Measurements from ENCODE around the gene PKHD1. TPM values are rescaled to one million over a fixed set of nuclear protein-coding genes. Genes with fewer than 3 reads are reported as not detected.

PKHD1 gene
- total RNA-seq, 2 experiments from 2014 or later = not detected

DNA sequence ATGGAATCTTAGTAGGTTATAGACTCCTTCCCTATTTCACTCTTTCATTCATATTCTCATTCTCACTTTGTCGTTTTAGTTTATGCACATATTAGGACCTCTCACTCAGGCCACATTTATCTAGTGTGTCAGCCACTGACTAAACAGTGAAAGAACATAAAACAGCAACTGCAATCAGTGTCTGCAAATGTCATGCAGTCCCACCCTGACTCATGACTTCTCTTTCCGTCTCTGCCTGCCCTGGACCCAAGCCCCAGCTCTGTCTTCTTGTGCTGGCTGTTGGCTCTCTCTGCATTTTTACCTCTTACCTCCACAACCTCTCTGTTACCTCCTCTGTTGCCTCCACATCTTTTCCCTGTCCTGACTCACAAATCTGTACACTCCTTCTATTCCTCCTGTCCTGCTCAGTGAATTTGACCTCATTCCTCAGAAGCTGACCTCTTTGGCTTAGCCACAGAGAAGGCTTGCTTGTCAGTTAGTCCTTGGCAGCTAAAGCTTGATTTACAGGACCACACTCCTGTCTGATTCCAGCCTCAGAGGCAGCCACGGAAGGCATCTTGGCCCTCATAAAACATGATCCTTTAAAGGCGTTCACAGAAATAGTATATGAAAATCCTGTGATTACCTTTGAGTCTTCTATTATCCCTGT lies 247.6 kb downstream of the PKHD1 start:
- Mint-ChIP-seq H3K4me3 (no peak overlapping the region), H3K36me3 (ENCODE audit: low read depth) (no peaks in the 10 kb centered on the region), H3K27me3 (ENCODE audit: low read depth) (peaks cover 2% of the 10 kb centered on the region), H3K9me3 (ENCODE audit: insufficient read depth) (no peaks in the 10 kb centered on the region), H3K27ac (no peak overlapping the region), H3K4me1 (ENCODE audit: low read depth) (no peaks in the 10 kb centered on the region)
- ChIA-PET POLR2A (no interaction called here), CTCF (no interaction called here)
- DNase-seq = no peak
- ATAC-seq = no peak

DNA sequence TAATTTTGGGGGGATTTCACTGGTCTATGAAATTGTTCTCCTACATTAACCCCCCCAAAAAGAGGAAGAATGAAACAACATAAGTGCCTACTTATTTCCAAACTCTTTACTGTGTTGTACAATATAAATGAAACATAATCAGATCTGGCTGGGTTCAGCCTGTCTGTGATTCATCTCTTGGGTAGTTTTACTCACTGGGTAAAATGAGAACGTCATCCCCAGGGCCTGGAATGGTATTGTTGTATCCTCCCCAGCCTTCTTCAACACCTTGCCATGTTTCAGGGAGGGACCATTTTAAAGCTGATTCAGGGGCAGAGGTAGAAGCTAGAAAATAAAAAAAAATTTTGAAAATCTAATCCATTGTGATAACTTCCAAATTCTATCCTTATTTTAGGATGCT lies 256.7 kb downstream of the PKHD1 start:
- Mint-ChIP-seq H3K27me3 (ENCODE audit: low read depth) (no peaks in the 10 kb centered on the region), H3K36me3 (ENCODE audit: low read depth) (no peaks in the 10 kb centered on the region), H3K27ac (no peak overlapping the region), H3K9me3 (ENCODE audit: insufficient read depth) (no peaks in the 10 kb centered on the region), H3K4me1 (ENCODE audit: low read depth) (no peaks in the 10 kb centered on the region), H3K4me3 (no peak overlapping the region)
- DNase-seq (no peak), ATAC-seq (no peak)
- POLR2A ChIA-PET = no interaction called here
- CTCF ChIA-PET = no interaction called here

DNA sequence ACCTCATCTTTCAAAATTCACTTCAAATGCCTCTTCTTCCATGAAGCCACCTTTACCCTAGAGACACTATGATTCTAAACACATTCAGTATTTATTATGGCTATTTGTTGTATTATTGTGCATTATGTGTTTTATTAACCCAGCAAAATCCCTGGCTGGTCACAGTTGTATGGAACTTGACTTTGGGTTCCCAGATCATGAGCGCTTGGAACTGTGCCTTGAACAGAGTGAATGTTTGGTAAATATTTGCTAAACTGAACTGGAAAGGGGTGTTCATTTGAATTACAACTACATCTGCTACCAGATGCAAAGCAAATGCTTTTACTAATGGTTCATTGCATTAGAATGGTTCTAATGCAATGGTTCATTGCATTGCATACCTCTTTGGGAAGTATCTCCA lies 259.8 kb downstream of the PKHD1 start:
- Mint-ChIP-seq H3K27me3 (ENCODE audit: low read depth) (no peaks in the 10 kb centered on the region), H3K27ac (no peak overlapping the region), H3K4me3 (no peak overlapping the region), H3K36me3 (ENCODE audit: low read depth) (no peaks in the 10 kb centered on the region), H3K4me1 (ENCODE audit: low read depth) (no peaks in the 10 kb centered on the region), H3K9me3 (ENCODE audit: insufficient read depth) (no peaks in the 10 kb centered on the region)
- DNase-seq (no peak), ATAC-seq (no peak)
- ChIA-PET CTCF (no interaction called here), POLR2A (no interaction called here)

DNA sequence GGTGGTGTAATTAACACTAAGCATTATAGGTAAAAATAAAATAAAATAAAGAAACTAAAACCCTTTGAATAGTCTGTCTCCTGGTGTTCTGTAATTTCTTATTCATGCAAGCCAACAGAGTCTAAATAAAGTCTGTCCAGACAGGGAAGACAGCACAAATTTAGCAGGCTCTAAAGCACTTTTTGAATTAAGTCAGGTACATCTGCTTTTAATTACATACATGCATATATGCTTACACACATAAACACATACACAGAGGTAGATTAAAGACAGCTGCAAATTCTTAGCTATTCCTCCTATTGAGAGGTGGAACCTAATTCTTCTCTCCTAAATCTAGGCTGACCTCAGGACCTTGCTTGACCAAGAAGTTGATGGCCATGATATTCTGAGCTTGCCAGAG lies 262.5 kb downstream of the PKHD1 start:
- ATAC-seq = no peak
- Mint-ChIP-seq H3K9me3 (ENCODE audit: insufficient read depth) (no peaks in the 10 kb centered on the region), H3K4me1 (ENCODE audit: low read depth) (no peaks in the 10 kb centered on the region), H3K36me3 (ENCODE audit: low read depth) (no peaks in the 10 kb centered on the region), H3K27ac (no peak overlapping the region), H3K27me3 (ENCODE audit: low read depth) (no peaks in the 10 kb centered on the region), H3K4me3 (no peak overlapping the region)
- POLR2A ChIA-PET = no interaction called here
- DNase-seq = no peak
- CTCF ChIA-PET = no interaction called here

DNA sequence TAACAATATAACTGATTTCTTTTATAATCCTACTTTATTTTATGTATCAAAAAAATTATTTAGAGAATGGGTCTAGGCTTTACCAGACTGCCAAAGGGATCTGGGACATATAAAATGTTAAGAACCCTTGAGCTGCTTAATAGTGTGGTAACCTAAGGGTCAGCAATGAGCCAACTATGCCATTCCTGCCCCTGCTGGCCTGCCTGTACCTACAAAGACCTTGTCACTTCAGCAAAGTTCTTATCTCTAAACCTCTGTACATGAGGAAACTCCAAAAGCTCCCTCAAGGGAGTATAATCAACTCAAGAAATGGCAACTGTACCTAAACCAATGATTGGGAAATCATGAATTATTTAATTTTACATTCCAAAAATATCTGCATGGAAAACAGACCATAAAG lies 266.9 kb downstream of the PKHD1 start:
- POLR2A ChIA-PET = no interaction called here

DNA sequence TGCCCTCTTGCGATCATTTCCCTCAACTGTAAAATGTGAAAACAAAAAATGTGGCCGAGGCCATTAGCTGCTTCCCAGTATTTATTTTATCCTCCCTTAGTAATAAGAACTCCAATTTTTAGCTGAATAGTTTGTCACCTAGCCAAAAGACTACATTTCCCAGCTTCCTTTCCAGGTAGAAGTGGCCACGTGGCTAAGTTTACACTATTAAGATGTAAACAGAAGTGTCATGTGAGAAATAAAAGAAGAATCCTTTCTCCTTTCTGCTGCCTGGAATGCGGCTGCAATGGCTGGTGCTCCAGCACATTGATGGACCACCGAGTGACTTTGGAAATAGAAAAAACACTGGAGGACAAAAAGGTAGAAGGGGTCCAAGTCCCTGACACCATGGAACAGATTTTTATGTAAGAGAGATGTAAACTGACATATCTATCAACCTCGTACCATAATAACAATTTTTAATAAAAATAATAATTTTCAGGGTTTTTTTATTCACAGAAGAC lies 268.8 kb downstream of the PKHD1 start:
- H3K27me3 Mint-ChIP-seq (ENCODE audit: low read depth) = no peaks in the 10 kb centered on the region
- no peaks in the 10 kb centered on the region for H3K4me1 Mint-ChIP-seq (ENCODE audit: low read depth)
- ATAC-seq (no peak), DNase-seq (no peak)
- POLR2A ChIA-PET = no interaction called here
- no peaks in the 10 kb centered on the region for H3K9me3 Mint-ChIP-seq (ENCODE audit: insufficient read depth)
- H3K36me3 Mint-ChIP-seq (ENCODE audit: low read depth) = no peaks in the 10 kb centered on the region
- no peak overlapping the region for H3K4me3 Mint-ChIP-seq
- H3K27ac Mint-ChIP-seq = no peak overlapping the region
- CTCF ChIA-PET = no interaction called here

More for the DNA sequence above, 266.9 kb downstream of the PKHD1 start:
- no peaks in the 10 kb centered on the region for H3K27me3 Mint-ChIP-seq (ENCODE audit: low read depth)
- H3K27ac Mint-ChIP-seq = no peak overlapping the region
- DNase-seq = no peak
- no peaks in the 10 kb centered on the region for H3K9me3 Mint-ChIP-seq (ENCODE audit: insufficient read depth)
- no peak for ATAC-seq
- no peak overlapping the region for H3K4me3 Mint-ChIP-seq
- CTCF ChIA-PET = no interaction called here
- no peaks in the 10 kb centered on the region for H3K36me3 Mint-ChIP-seq (ENCODE audit: low read depth)
- no peaks in the 10 kb centered on the region for H3K4me1 Mint-ChIP-seq (ENCODE audit: low read depth)

DNA sequence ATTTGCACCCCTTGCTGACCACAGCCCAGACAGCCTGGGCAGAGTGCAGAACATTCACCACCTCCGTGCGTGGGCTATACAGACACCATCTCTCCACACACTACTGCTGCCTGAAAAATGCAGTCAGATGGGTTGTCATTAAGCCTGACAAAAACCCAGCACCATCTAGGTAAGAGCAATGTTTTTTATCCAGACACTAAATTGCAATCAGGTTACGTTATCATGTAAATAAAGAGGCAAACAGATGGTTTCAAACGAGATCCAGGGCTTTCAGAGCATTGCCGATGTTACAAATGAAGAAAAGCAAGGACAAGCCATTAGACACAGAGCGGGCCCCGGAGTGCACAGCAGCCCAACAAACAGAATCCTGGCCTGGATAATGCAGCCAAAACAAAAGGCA lies 269.6 kb downstream of the PKHD1 start:
- ChIA-PET POLR2A (no interaction called here), CTCF (no interaction called here)
- Mint-ChIP-seq H3K27ac (no peak overlapping the region), H3K27me3 (ENCODE audit: low read depth) (no peaks in the 10 kb centered on the region), H3K36me3 (ENCODE audit: low read depth) (no peaks in the 10 kb centered on the region), H3K4me3 (no peak overlapping the region), H3K4me1 (ENCODE audit: low read depth) (no peaks in the 10 kb centered on the region), H3K9me3 (ENCODE audit: insufficient read depth) (no peaks in the 10 kb centered on the region)
- DNase-seq = no peak
- ATAC-seq = no peak

DNA sequence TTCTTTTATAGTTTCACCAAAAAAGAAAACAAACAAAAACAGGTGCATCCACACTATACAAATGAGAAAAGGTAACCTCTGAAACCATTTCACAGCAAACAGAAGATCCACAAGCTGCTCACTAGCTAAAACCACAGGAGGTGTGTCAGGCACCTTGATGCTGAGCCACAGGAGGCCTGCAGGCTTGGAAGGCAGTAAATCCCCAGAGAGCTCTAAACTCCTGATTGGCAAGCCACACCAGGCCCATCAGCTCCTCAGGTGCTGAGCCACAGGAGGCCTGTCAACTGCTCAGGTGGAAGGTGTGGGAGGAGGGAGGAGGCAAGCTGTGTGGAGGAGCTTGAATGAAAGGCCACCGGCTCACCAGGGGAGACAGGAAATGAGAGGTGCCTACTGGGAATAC lies 273.0 kb downstream of the PKHD1 start:
- no peaks in the 10 kb centered on the region for H3K9me3 Mint-ChIP-seq (ENCODE audit: insufficient read depth)
- ChIA-PET CTCF (no interaction called here), POLR2A (no interaction called here)
- DNase-seq (no peak), ATAC-seq (no peak)
- no peaks in the 10 kb centered on the region for H3K36me3 Mint-ChIP-seq (ENCODE audit: low read depth)
- no peak overlapping the region for H3K27ac Mint-ChIP-seq
- H3K27me3 Mint-ChIP-seq (ENCODE audit: low read depth) = no peaks in the 10 kb centered on the region
- no peaks in the 10 kb centered on the region for H3K4me1 Mint-ChIP-seq (ENCODE audit: low read depth)
- no peak overlapping the region for H3K4me3 Mint-ChIP-seq

DNA sequence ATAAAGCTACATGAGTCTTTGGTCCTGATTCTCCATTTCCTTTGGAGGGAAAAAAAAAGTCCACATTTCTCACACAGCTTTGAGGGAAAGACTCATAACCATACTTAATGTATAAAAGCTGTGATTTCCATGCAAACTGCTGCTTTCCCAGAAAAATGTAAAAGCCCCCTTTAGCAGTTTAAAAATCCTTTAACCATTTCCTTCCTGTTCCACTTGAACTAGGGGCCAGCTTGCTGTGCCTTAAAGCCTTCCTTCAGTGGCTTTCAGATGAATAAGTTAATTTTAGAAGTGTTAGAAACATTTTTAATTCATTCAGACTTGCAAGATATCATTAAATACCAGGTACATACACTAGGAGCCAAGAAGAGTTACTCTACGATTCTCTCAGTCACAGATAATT lies 273.5 kb downstream of the PKHD1 start:
- DNase-seq (no peak), ATAC-seq (no peak)
- H3K27ac Mint-ChIP-seq = no peak overlapping the region
- no peaks in the 10 kb centered on the region for H3K27me3 Mint-ChIP-seq (ENCODE audit: low read depth)
- H3K4me3 Mint-ChIP-seq = no peak overlapping the region
- H3K4me1 Mint-ChIP-seq (ENCODE audit: low read depth) = no peaks in the 10 kb centered on the region
- no peaks in the 10 kb centered on the region for H3K36me3 Mint-ChIP-seq (ENCODE audit: low read depth)
- ChIA-PET POLR2A (no interaction called here), CTCF (no interaction called here)
- H3K9me3 Mint-ChIP-seq (ENCODE audit: insufficient read depth) = no peaks in the 10 kb centered on the region

DNA sequence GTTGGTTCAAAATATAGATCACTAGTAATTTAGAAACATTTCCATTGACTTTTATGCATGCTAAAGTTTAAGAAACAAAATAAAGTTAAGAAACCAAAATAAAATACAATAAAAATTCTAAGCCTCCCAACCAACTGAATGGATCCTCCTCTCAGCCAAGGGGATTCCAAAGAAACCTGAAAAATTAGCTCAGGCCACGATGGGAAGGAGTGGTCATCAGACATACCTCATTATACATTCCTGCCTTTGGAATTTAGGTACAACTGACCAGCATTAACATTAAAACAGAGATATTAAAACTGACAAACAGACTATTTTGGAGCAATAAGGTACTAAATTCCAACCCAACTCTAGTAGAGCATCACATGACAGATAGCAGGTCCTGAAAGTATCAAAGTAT lies 275.2 kb downstream of the PKHD1 start:
- POLR2A ChIA-PET = no interaction called here
- Mint-ChIP-seq H3K9me3 (ENCODE audit: insufficient read depth) (no peaks in the 10 kb centered on the region), H3K4me1 (ENCODE audit: low read depth) (no peaks in the 10 kb centered on the region), H3K4me3 (no peak overlapping the region), H3K27ac (no peak overlapping the region), H3K27me3 (ENCODE audit: low read depth) (no peaks in the 10 kb centered on the region), H3K36me3 (ENCODE audit: low read depth) (no peaks in the 10 kb centered on the region)
- CTCF ChIA-PET = no interaction called here
- DNase-seq (no peak), ATAC-seq (no peak)

DNA sequence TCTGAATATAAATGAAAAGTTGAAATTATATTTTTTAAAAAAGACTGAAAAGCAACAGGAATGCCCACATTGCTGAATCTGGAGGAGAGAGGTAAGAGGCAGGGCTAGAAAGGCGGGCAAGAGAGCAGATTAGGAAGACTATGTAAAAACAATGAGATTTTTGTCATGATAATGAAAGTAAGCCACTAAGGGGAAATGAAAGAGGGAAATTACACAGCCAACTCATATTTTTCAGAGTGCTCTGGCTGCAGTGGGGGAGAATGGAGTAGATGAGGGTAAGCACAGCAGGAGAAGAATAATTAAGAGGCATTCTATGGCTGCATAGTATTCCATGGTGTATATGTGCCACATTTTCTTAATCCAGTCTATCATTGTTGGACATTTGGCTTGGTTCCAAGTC lies 281.9 kb downstream of the PKHD1 start:
- no peak overlapping the region for H3K4me3 Mint-ChIP-seq
- H3K27ac Mint-ChIP-seq = no peak overlapping the region
- H3K36me3 Mint-ChIP-seq (ENCODE audit: low read depth) = no peaks in the 10 kb centered on the region
- H3K27me3 Mint-ChIP-seq (ENCODE audit: low read depth) = no peaks in the 10 kb centered on the region
- ChIA-PET CTCF (no interaction called here), POLR2A (no interaction called here)
- H3K4me1 Mint-ChIP-seq (ENCODE audit: low read depth) = no peaks in the 10 kb centered on the region
- ATAC-seq (no peak), DNase-seq (no peak)
- H3K9me3 Mint-ChIP-seq (ENCODE audit: insufficient read depth) = no peaks in the 10 kb centered on the region

DNA sequence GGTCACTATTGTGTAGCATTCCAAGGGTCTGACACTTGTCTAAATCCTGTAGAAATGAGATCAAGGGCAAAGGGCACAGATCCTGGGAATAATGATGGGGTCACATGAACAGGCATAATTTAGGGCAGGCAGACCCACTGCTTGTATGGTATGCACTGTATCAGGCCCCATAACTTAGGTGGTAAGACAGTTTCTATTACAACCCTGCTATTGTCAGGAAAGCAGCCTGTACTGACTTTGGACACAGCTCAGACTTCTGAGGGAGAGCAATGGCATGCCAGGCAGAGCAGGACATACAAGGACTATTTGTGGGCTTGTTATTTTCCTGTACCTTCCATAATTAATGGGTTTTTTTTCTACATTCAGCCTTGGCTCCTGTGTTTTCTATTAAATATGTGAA lies 286.8 kb downstream of the PKHD1 start:
- ChIA-PET CTCF (no interaction called here), POLR2A (no interaction called here)
- DNase-seq (no peak), ATAC-seq (no peak)
- Mint-ChIP-seq H3K36me3 (ENCODE audit: low read depth) (no peaks in the 10 kb centered on the region), H3K4me1 (ENCODE audit: low read depth) (no peaks in the 10 kb centered on the region), H3K9me3 (ENCODE audit: insufficient read depth) (peaks cover 6% of the 10 kb centered on the region), H3K27ac (no peak overlapping the region), H3K4me3 (no peak overlapping the region), H3K27me3 (ENCODE audit: low read depth) (no peaks in the 10 kb centered on the region)

DNA sequence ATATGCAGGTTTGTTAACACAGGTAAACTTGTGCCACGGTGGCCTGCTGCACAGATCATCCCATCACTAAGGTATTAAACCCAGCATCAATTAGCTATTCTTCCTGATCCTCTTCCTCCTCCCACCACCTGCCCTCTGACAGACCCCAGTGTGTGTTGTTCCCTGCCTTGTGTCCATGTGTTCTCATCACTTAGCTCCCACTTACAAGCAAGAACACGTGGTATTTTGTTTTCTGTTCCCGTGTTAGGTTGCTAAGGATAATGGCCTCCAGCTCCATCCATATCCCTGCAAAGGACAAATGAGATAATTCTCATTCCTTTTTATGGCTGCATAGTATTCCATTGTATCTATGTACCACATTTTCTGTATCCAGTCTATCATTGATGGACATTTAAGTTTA lies 294.0 kb downstream of the PKHD1 start:
- Mint-ChIP-seq H3K36me3 (ENCODE audit: low read depth) (no peaks in the 10 kb centered on the region), H3K4me1 (ENCODE audit: low read depth) (no peaks in the 10 kb centered on the region), H3K9me3 (ENCODE audit: insufficient read depth) (peaks cover 1% of the 10 kb centered on the region), H3K27ac (no peak overlapping the region), H3K4me3 (no peak overlapping the region), H3K27me3 (ENCODE audit: low read depth) (no peaks in the 10 kb centered on the region)
- ATAC-seq = no peak
- DNase-seq = no peak
- ChIA-PET POLR2A (no interaction called here), CTCF (no interaction called here)
